Endodermal cell (in vitro differentiated cells): Measurements from ENCODE around the gene RNF128. TPM values are rescaled to one million over a fixed set of nuclear protein-coding genes. Genes with fewer than 3 reads are reported as not detected.

Experiments used
- DNase-seq: peaks from one replicate; pipeline ENCODE4 v3.0.0-alpha.2; 2017
- H3K27ac ChIP-seq: 2 replicates; pipeline ENCODE4 v1.5.1; 2013; ENCODE audit warnings: mild to moderate bottlenecking, low read depth, low read length, moderate library complexity
- H3K27me3 ChIP-seq: 2 replicates; pipeline ENCODE4 v1.6.1; 2013; ENCODE audit warnings: mild to moderate bottlenecking, low read length, moderate library complexity; ENCODE audit not compliant: insufficient read depth, control insufficient read depth, poor library complexity, severe bottlenecking
- H3K36me3 ChIP-seq: 2 replicates; pipeline ENCODE4 v1.7.0; 2013; ENCODE audit warnings: mild to moderate bottlenecking, low read length, moderate library complexity; ENCODE audit not compliant: control insufficient read depth, insufficient read depth
- H3K4me1 ChIP-seq: one replicate; pipeline ENCODE4 v1.7.0; 2013; ENCODE audit warnings: low read length; ENCODE audit not compliant: control insufficient read depth, insufficient read depth
- H3K4me3 ChIP-seq: 2 replicates; pipeline ENCODE4 v1.5.1; 2013; ENCODE audit warnings: mild to moderate bottlenecking, low read length, moderate library complexity
- H3K9ac ChIP-seq: 2 replicates; pipeline ENCODE4 v1.6.1; 2013; ENCODE audit warnings: mild to moderate bottlenecking, low read length, moderate library complexity; ENCODE audit not compliant: poor library complexity, severe bottlenecking; ENCODE audit errors: extremely low read depth
- H3K9me3 ChIP-seq: 2 replicates; pipeline ENCODE4 v1.6.1; 2013; ENCODE audit warnings: mild to moderate bottlenecking, low read length, moderate library complexity; ENCODE audit not compliant: control insufficient read depth
- H3K27ac Mint-ChIP-seq: 2 replicates; pipeline ENCODE4 v1.8.0; 2020; ENCODE audit warnings: mixed read lengths
- H3K27me3 Mint-ChIP-seq: 2 replicates; pipeline ENCODE4 v1.8.0; 2021; ENCODE audit warnings: mild to moderate bottlenecking, mixed read lengths; ENCODE audit not compliant: insufficient read depth
- H3K36me3 Mint-ChIP-seq: 2 replicates; pipeline ENCODE4 v1.8.0; 2020; ENCODE audit warnings: low read depth, mixed read lengths
- H3K4me1 Mint-ChIP-seq: 2 replicates; pipeline ENCODE4 v1.8.0; 2020; ENCODE audit warnings: mixed read lengths
- H3K4me3 Mint-ChIP-seq: 2 replicates; pipeline ENCODE4 v1.8.0; 2020; ENCODE audit warnings: mild to moderate bottlenecking, moderate library complexity, mixed read lengths
- H3K9me3 Mint-ChIP-seq: 2 replicates; pipeline ENCODE4 v1.8.0; 2020; ENCODE audit warnings: mild to moderate bottlenecking, mixed read lengths
- CTCF ChIP-seq: fragments of 200-600 bp; sonication (generic); conservative IDR thresholded peaks from 2 replicates; pipeline ENCODE4 v1.5.0; 2021; ENCODE audit warnings: antibody characterized with exemption, mild to moderate bottlenecking
- WGBS, 2 experiments: methylation state at CpG; one replicate each; pipeline versions ENCODE4 v1.1.5 to v1.1.7; 2013; ENCODE audit warnings: missing lambda C conversion rate in 2 of 2, mixed read lengths in 1 of 2; ENCODE audit not compliant: insufficient coverage in 1 of 2, insufficient read length in 1 of 2; 5-methylcytosine and 5-hydroxymethylcytosine counted together
- total RNA-seq, 2 donors: library from RNA; stranded (reverse); fragmentation: NEBNext Ultra II Directional in 1 of 2; extraction: Animal tissue kit (Norgen Biotek cat#: 25700) in 1 of 2; gene quantifications; 2 replicates in 1 of 2; 3 replicates in 1 of 2; pipeline ENCODE4 v1.2.1, GENCODE V29; 2021

The RNF128 gene
- total RNA-seq, 2 donors from 2014 or later = 0.48 to 1.1 TPM

GRCh38 chrX:106728337-106728736 lies 1.8 kb downstream of the RNF128 start:
- Histone ChIP-seq H3K36me3 (no peaks in the 10 kb centered on the region), H3K27me3 (peaks cover 64% of the 10 kb centered on the region), H3K4me3 (no peak overlapping the region), H3K4me1 (no peaks in the 10 kb centered on the region), H3K9ac (no peak overlapping the region), H3K9me3 (no peaks in the 10 kb centered on the region), H3K27ac (no peak overlapping the region)
- no peak overlapping the region for H3K4me3 Mint-ChIP-seq
- H3K27ac Mint-ChIP-seq = no peak overlapping the region
- H3K4me1 Mint-ChIP-seq = peaks cover 2% of the 10 kb centered on the region
- no peak for TF ChIP-seq CTCF
- WGBS, 2 experiments = 100% methylated on average over 1 of the region's 2 CpGs; no CpG with 5 or more reads in 1 of the 2 experiments
- H3K9me3 Mint-ChIP-seq = peaks cover 39% of the 10 kb centered on the region
- H3K27me3 Mint-ChIP-seq = peaks cover 55% of the 10 kb centered on the region
- no peaks in the 10 kb centered on the region for H3K36me3 Mint-ChIP-seq
- DNase-seq = no peak

- H3K9me3 Mint-ChIP-seq = peaks cover 36% of the 10 kb centered on the region
- peaks cover 35% of the 10 kb centered on the region for H3K27me3 Mint-ChIP-seq
- no peak overlapping the region for H3K4me3 Mint-ChIP-seq
- peaks cover 2% of the 10 kb centered on the region for H3K4me1 Mint-ChIP-seq
- no peak overlapping the region for H3K27ac Mint-ChIP-seq
- TF ChIP-seq CTCF = no peak
- 95 to 100% methylated on average over 1 to 4 of the region's 4 CpGs for WGBS, 2 experiments
- H3K4me1 ChIP-seq = no peaks in the 10 kb centered on the region
- no peak overlapping the region for H3K27ac ChIP-seq
- H3K27me3 ChIP-seq = peaks cover 45% of the 10 kb centered on the region
- no peaks in the 10 kb centered on the region for H3K36me3 Mint-ChIP-seq
- no peaks in the 10 kb centered on the region for H3K36me3 ChIP-seq
- no peak overlapping the region for H3K4me3 ChIP-seq
- H3K9me3 ChIP-seq = no peaks in the 10 kb centered on the region
- no peak for DNase-seq
- no peak overlapping the region for H3K9ac ChIP-seq
Observed at GRCh38 chrX:106730401-106730800, 3.9 kb downstream of the RNF128 start.

GRCh38 chrX:106731590-106731989 lies 5.1 kb downstream of the RNF128 start:
- H3K27me3 ChIP-seq = peaks cover 34% of the 10 kb centered on the region

More at GRCh38 chrX:106731590-106731989, 5.1 kb downstream of the RNF128 start:
- H3K27ac Mint-ChIP-seq = no peak overlapping the region
- no peak overlapping the region for H3K9ac ChIP-seq
- H3K4me3 Mint-ChIP-seq = no peak overlapping the region
- no peaks in the 10 kb centered on the region for H3K36me3 Mint-ChIP-seq
- no peaks in the 10 kb centered on the region for H3K36me3 ChIP-seq
- no peak overlapping the region for H3K4me3 ChIP-seq
- H3K9me3 ChIP-seq = no peaks in the 10 kb centered on the region
- H3K27me3 Mint-ChIP-seq = peaks cover 23% of the 10 kb centered on the region
- no peak overlapping the region for H3K27ac ChIP-seq
- no peak for DNase-seq
- H3K9me3 Mint-ChIP-seq = peaks cover 33% of the 10 kb centered on the region
- no peak for TF ChIP-seq CTCF
- H3K4me1 ChIP-seq = no peaks in the 10 kb centered on the region
- H3K4me1 Mint-ChIP-seq = no peaks in the 10 kb centered on the region
